Vagina (tissue), 2 donors: Measurements from ENCODE around the gene ADGRA3. TPM values are rescaled to one million over a fixed set of nuclear protein-coding genes. Genes with fewer than 3 reads are reported as not detected.

Experiments used
- DNase-seq, 2 donors: peaks; one replicate each; pipeline ENCODE4 v3.0.0-alpha.2; 2017; ENCODE audit errors: extremely low spot score in 2 of 2
- H3K27ac ChIP-seq: fragments of 200-600 bp; sonication (generic); one replicate; pipeline ENCODE4 v1.5.1; 2019
- H3K27me3 ChIP-seq: fragments of 200-600 bp; sonication (generic); one replicate; pipeline ENCODE4 v1.5.1; 2019
- H3K36me3 ChIP-seq, 2 donors: fragments of 200-600 bp; sonication (generic); one replicate each; pipeline ENCODE4 v1.5.1; 2017 to 2019
- H3K4me1 ChIP-seq: fragments of 200-600 bp; sonication (generic); one replicate; pipeline ENCODE4 v1.5.1; 2019
- H3K4me3 ChIP-seq, 2 donors: fragments of 200-600 bp; sonication (generic); 1 replicate in 1 of 2; 2 replicates in 1 of 2; pipeline ENCODE4 v1.5.1; 2016 to 2019
- H3K9me3 ChIP-seq: fragments of 200-600 bp; sonication (generic); one replicate; pipeline ENCODE4 v1.5.1; 2019
- CTCF ChIP-seq, 3 experiments: fragments of 450-650 bp in 2 of 3; fragments of 200-600 bp in 1 of 3; sonication (generic) in 1 of 3; IDR thresholded peaks; one replicate each; pipeline ENCODE4 v1.5.1; 2017 to 2019; ENCODE audit warnings: antibody characterized with exemption in 3 of 3, mild to moderate bottlenecking in 2 of 3, moderate library complexity in 2 of 3
- POLR2A ChIP-seq, 2 donors: fragments of 450-650 bp; IDR thresholded peaks; one replicate each; pipeline ENCODE4 v1.6.1; 2017; ENCODE audit warnings: antibody characterized with exemption in 2 of 2, mild to moderate bottlenecking in 2 of 2, moderate library complexity in 2 of 2
- POLR2AphosphoS5 ChIP-seq, 2 donors: sonication (generic); formaldehyde crosslinking; IDR thresholded peaks; one replicate each; pipeline ENCODE4 v1.9.0; 2017; ENCODE audit warnings: antibody characterized with exemption in 2 of 2, mild to moderate bottlenecking in 2 of 2, low read depth in 1 of 2; ENCODE audit not compliant: insufficient read depth in 1 of 2
- intact Hi-C: fragments of 100-400 bp; cut with DNase I; formaldehyde crosslinking; loops from one replicate; pipeline ENCODE4 v1.15.1; 2023
- total RNA-seq: library from RNA; depleted of rRNA; stranded (reverse); fragments of >200 nt; gene quantifications from one replicate; pipeline ENCODE4 v1.2.3, GENCODE V29; 2016

Gene ADGRA3
- total RNA-seq, 1 donor from 2014 or later = 23.3 TPM

GRCh38 chr4:22465349-22465748 lies 50.5 kb downstream of the ADGRA3 start:
- no peaks in the 10 kb centered on the region for H3K4me1 ChIP-seq
- H3K36me3 ChIP-seq = no peaks in the 10 kb centered on the region
- no peak overlapping the region for H3K27ac ChIP-seq
- DNase-seq = no peak
- no peaks in the 10 kb centered on the region for H3K27me3 ChIP-seq
- intact Hi-C loops = no loop called here
- H3K4me3 ChIP-seq = no peak overlapping the region
- H3K9me3 ChIP-seq = no peaks in the 10 kb centered on the region
- TF ChIP-seq CTCF (IDR thresholded peaks at IDR 0.05) (no peak), POLR2A (IDR thresholded peaks at IDR 0.05) (no peak), POLR2AphosphoS5 (IDR thresholded peaks at IDR 0.05; ENCODE audit: insufficient read depth in 1 of 2, low read depth in 1 of 2) (no peak)

DNA sequence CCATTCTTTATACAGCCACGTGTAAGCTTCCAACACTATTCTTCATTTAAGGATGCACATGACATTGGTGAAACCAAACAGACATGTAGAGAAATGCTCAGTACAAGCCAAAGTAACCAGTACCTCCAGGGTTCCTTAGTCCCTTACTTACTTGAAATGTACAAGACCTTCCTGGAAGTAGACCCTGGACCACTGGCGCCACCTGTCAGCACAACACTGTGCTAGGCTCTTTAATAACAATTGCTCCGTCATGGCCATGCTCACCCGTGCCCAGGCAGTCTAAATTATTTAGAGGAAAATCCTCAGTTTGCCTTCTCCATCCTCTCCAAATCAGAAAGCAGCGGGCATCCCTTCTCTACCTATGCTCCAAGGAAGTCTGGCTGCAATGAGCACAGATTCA lies 52.7 kb downstream of the ADGRA3 start:
- no peak for TF ChIP-seq CTCF (IDR thresholded peaks at IDR 0.05)
- TF ChIP-seq POLR2A (IDR thresholded peaks at IDR 0.05) = no peak
- TF ChIP-seq POLR2AphosphoS5 (IDR thresholded peaks at IDR 0.05; ENCODE audit: insufficient read depth in 1 of 2, low read depth in 1 of 2) = no peak
- Histone ChIP-seq H3K36me3 (no peaks in the 10 kb centered on the region), H3K27ac (no peak overlapping the region), H3K4me1 (no peaks in the 10 kb centered on the region), H3K27me3 (no peaks in the 10 kb centered on the region), H3K4me3 (no peak overlapping the region), H3K9me3 (no peaks in the 10 kb centered on the region)
- no peak for DNase-seq
- intact Hi-C loops = no loop called here

DNA sequence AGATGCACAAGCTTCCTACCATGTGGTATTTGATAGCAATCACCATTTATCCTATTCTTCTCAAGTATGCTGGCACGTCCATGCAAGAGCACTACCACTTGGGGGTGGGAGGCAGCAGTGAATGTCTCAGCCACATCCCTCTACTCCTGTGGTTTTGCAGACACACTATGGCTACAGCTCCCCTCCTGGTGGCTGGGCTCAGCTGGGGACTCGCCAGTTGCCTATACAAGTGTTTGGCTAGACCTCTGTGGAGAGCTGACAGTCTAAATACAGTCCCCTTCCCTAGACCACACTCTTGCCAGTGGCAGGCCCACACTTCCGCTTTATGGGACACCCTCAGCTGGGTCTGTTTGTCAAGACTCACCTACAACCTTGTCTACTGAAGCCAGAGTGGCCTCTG lies 53.2 kb downstream of the ADGRA3 start:
- H3K27ac ChIP-seq = no peak overlapping the region
- no peak for DNase-seq
- no peaks in the 10 kb centered on the region for H3K9me3 ChIP-seq
- H3K36me3 ChIP-seq = no peaks in the 10 kb centered on the region
- H3K27me3 ChIP-seq = no peaks in the 10 kb centered on the region
- TF ChIP-seq POLR2AphosphoS5 (IDR thresholded peaks at IDR 0.05; ENCODE audit: insufficient read depth in 1 of 2, low read depth in 1 of 2) (no peak), CTCF (IDR thresholded peaks at IDR 0.05) (no peak), POLR2A (IDR thresholded peaks at IDR 0.05) (no peak)
- H3K4me3 ChIP-seq = no peak overlapping the region
- H3K4me1 ChIP-seq = no peaks in the 10 kb centered on the region
- intact Hi-C loops = no loop called here

DNA sequence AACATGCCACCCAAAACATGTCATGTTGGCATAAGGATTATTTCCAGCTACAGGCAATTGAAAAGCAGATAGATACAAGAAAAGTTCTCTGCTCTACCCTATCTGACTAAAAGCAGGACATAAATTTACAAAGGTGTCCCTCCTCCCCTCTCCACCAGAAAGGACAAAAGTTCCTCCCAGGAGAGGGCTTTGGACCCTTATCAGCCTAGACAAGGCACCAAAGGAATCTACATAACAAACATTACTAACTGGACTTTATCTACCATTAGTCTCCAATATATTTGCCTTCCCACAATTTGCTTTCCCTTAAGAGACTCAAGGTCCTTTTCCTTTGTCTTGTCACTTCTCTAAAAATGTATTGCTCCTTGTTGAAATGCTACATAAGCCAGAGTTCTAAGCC lies 55.6 kb downstream of the ADGRA3 start:
- TF ChIP-seq POLR2AphosphoS5 (IDR thresholded peaks at IDR 0.05; ENCODE audit: insufficient read depth in 1 of 2, low read depth in 1 of 2) (no peak), POLR2A (IDR thresholded peaks at IDR 0.05) (no peak)
- H3K27ac ChIP-seq = no peak overlapping the region
- no peak overlapping the region for H3K4me3 ChIP-seq
- no peak for DNase-seq
- intact Hi-C loops = no loop called here
- H3K36me3 ChIP-seq = no peaks in the 10 kb centered on the region
- H3K27me3 ChIP-seq = no peaks in the 10 kb centered on the region
- H3K9me3 ChIP-seq = no peaks in the 10 kb centered on the region
- H3K4me1 ChIP-seq = no peaks in the 10 kb centered on the region

- Histone ChIP-seq H3K36me3 (no peaks in the 10 kb centered on the region), H3K4me3 (no peak overlapping the region), H3K27me3 (no peaks in the 10 kb centered on the region), H3K4me1 (no peaks in the 10 kb centered on the region), H3K27ac (no peak overlapping the region), H3K9me3 (no peaks in the 10 kb centered on the region)
- DNase-seq = no peak
- intact Hi-C loops = no loop called here
- TF ChIP-seq POLR2A (IDR thresholded peaks at IDR 0.05) = no peak
- TF ChIP-seq CTCF (IDR thresholded peaks at IDR 0.05) = no peak
- TF ChIP-seq POLR2AphosphoS5 (IDR thresholded peaks at IDR 0.05; ENCODE audit: insufficient read depth in 1 of 2, low read depth in 1 of 2) = no peak
Observed at GRCh38 chr4:22458098-22458497, 57.8 kb downstream of the ADGRA3 start.

DNA sequence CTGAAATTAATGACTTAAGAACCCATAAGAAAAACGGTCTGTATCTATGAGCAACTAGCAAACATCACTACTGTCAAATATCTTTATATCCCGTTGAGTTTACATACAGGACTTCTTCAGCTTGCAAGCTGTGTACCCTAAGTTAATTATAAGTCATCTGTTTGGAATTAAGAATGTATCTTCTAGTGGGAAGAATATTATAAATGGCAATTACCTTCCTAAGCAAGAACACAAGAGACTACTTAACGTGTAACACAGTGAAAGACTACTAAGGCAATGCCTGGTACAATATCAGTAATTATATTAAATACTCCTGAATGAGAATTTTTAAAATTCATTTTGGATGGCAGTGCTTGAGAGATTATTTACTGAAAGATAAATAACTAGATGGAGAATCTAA lies 58.5 kb downstream of the ADGRA3 start:
- Histone ChIP-seq H3K4me1 (no peaks in the 10 kb centered on the region), H3K36me3 (no peaks in the 10 kb centered on the region), H3K4me3 (no peak overlapping the region), H3K27ac (no peak overlapping the region), H3K9me3 (no peaks in the 10 kb centered on the region), H3K27me3 (no peaks in the 10 kb centered on the region)
- TF ChIP-seq POLR2AphosphoS5 (IDR thresholded peaks at IDR 0.05; ENCODE audit: insufficient read depth in 1 of 2, low read depth in 1 of 2) (no peak), CTCF (IDR thresholded peaks at IDR 0.05) (no peak)
- intact Hi-C loops = no loop called here
- no peak for DNase-seq
